Thoracic aorta (tissue), 2 donors: ENCODE data around the gene NOS1AP. TPM values are rescaled to one million over a fixed set of nuclear protein-coding genes. Genes with fewer than 3 reads are reported as not detected.

Source experiments
- ATAC-seq: fragments of 150-250 bp; one replicate; pipeline ENCODE4 v1.8.0; 2017; ENCODE audit warnings: low read depth; ENCODE audit not compliant: insufficient number of reproducible peaks, low FRiP score
- DNase-seq: peaks from one replicate; pipeline ENCODE4 v3.0.0-alpha.2; 2020; ENCODE audit warnings: low spot score
- H3K27ac ChIP-seq, 2 donors: fragments of 200-600 bp; sonication (generic); 1 replicate in 1 of 2; 2 replicates in 1 of 2; pipeline ENCODE4 v1.5.1; 2016; ENCODE audit warnings: mild to moderate bottlenecking in 2 of 2, moderate library complexity in 2 of 2
- H3K27me3 ChIP-seq: fragments of 200-600 bp; sonication (generic); replicated peaks from 2 replicates; pipeline ENCODE4 v1.6.0; 2016; ENCODE audit warnings: mild to moderate bottlenecking; ENCODE audit not compliant: insufficient read depth
- H3K36me3 ChIP-seq: fragments of 200-600 bp; sonication (generic); one replicate; pipeline ENCODE4 v1.5.1; 2016
- H3K4me1 ChIP-seq, 2 donors: fragments of 200-600 bp; sonication (generic); 1 replicate in 1 of 2; 2 replicates in 1 of 2; pipeline versions ENCODE4 v1.5.1 to v1.6.0; 2016; ENCODE audit warnings: low read depth in 2 of 2, mild to moderate bottlenecking in 1 of 2; ENCODE audit not compliant: control insufficient read depth in 1 of 2
- H3K4me3 ChIP-seq: fragments of 200-600 bp; sonication (generic); 2 replicates; pipeline ENCODE4 v1.5.1; 2016; ENCODE audit warnings: mild to moderate bottlenecking
- H3K9me3 ChIP-seq: fragments of 200-600 bp; sonication (generic); 2 replicates; pipeline ENCODE4 v1.5.1; 2016
- total RNA-seq, 2 donors: library from RNA; depleted of rRNA; stranded (reverse); fragments of >200 nt; gene quantifications; one replicate each; pipeline versions ENCODE4 v1.1.0 to v1.2.3, GENCODE V29; 2016
- TF ChIP-seq, protein P1 (sequence below): fragments of 200-600 bp; sonication (generic); IDR thresholded peaks from one replicate; pipeline ENCODE4 v1.5.1; 2019; ENCODE audit warnings: antibody characterized with exemption

Gene NOS1AP
- total RNA-seq, 2 donors from 2014 or later: 6.3 to 12.2 TPM

- DNase-seq (no peak), ATAC-seq (no peak)
- no peak overlapping the region for H3K27ac ChIP-seq
- no peak overlapping the region for H3K4me3 ChIP-seq
- TF ChIP-seq, protein P1, sequence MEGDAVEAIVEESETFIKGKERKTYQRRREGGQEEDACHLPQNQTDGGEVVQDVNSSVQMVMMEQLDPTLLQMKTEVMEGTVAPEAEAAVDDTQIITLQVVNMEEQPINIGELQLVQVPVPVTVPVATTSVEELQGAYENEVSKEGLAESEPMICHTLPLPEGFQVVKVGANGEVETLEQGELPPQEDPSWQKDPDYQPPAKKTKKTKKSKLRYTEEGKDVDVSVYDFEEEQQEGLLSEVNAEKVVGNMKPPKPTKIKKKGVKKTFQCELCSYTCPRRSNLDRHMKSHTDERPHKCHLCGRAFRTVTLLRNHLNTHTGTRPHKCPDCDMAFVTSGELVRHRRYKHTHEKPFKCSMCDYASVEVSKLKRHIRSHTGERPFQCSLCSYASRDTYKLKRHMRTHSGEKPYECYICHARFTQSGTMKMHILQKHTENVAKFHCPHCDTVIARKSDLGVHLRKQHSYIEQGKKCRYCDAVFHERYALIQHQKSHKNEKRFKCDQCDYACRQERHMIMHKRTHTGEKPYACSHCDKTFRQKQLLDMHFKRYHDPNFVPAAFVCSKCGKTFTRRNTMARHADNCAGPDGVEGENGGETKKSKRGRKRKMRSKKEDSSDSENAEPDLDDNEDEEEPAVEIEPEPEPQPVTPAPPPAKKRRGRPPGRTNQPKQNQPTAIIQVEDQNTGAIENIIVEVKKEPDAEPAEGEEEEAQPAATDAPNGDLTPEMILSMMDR: no peak
- no peaks in the 10 kb centered on the region for H3K27me3 ChIP-seq
- no peaks in the 10 kb centered on the region for H3K36me3 ChIP-seq
- H3K9me3 ChIP-seq: no peaks in the 10 kb centered on the region
- no peaks in the 10 kb centered on the region for H3K4me1 ChIP-seq
Observed at GRCh38 chr1:162327144-162327787, 257.8 kb downstream of the NOS1AP start.

- no peaks in the 10 kb centered on the region for H3K4me1 ChIP-seq
- H3K36me3 ChIP-seq: no peaks in the 10 kb centered on the region
- no peaks in the 10 kb centered on the region for H3K27me3 ChIP-seq
- no peak overlapping the region for H3K4me3 ChIP-seq
- TF ChIP-seq, protein P1: no peak
- ATAC-seq: no peak
- no peak for DNase-seq
- H3K27ac ChIP-seq: no peak overlapping the region
- no peaks in the 10 kb centered on the region for H3K9me3 ChIP-seq
Observed at GRCh38 chr1:162327788-162328165, 258.3 kb downstream of the NOS1AP start.

GRCh38 chr1:162328512-162328911 lies 259.0 kb downstream of the NOS1AP start:
- H3K27ac ChIP-seq: no peak overlapping the region
- no peaks in the 10 kb centered on the region for H3K36me3 ChIP-seq
- H3K4me1 ChIP-seq: no peaks in the 10 kb centered on the region
- TF ChIP-seq, protein P1: no peak
- DNase-seq (no peak), ATAC-seq (no peak)
- no peaks in the 10 kb centered on the region for H3K27me3 ChIP-seq
- no peak overlapping the region for H3K4me3 ChIP-seq
- H3K9me3 ChIP-seq: no peaks in the 10 kb centered on the region

- Histone ChIP-seq H3K27ac (no peak overlapping the region), H3K9me3 (no peaks in the 10 kb centered on the region), H3K27me3 (no peaks in the 10 kb centered on the region), H3K36me3 (no peaks in the 10 kb centered on the region), H3K4me1 (no peaks in the 10 kb centered on the region), H3K4me3 (no peak overlapping the region)
- no peak for ATAC-seq
- DNase-seq: no peak
- TF ChIP-seq, protein P1: no peak
Observed at GRCh38 chr1:162329826-162330225, 260.3 kb downstream of the NOS1AP start.

DNA sequence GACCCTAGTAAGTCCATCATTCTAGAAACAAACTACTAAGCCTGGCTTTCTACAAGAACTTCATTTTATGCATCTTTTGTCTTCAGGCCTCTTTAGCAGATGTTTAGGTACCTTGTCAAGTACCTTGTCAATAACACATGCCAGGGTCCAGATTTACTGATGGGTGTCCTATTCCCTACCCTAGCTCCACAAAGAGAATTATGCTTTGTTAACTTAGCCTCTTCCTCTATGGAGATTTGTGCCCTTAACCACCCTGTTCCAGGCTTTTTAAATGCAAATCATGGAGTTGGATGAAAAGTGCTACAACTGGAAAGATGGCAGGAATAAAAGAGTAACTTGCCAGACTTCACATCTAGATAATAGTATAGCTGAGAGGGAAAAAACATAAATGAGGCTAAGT lies 264.5 kb downstream of the NOS1AP start:
- no peak overlapping the region for H3K4me3 ChIP-seq
- no peak for ATAC-seq
- no peaks in the 10 kb centered on the region for H3K9me3 ChIP-seq
- no peaks in the 10 kb centered on the region for H3K4me1 ChIP-seq
- DNase-seq: no peak
- no peaks in the 10 kb centered on the region for H3K27me3 ChIP-seq
- TF ChIP-seq, protein P1: no peak
- no peak overlapping the region for H3K27ac ChIP-seq
- no peaks in the 10 kb centered on the region for H3K36me3 ChIP-seq
